ENCODE data around the gene EXOC3. TPM values are rescaled to one million over a fixed set of nuclear protein-coding genes. Genes with fewer than 3 reads are reported as not detected.

Gene EXOC3
- total RNA-seq, 3 donors from 2014 or later (not counting 1 experiment from before 2014, with no cell fraction given): 89.6 to 99.9 (median 96.3) TPM

DNA sequence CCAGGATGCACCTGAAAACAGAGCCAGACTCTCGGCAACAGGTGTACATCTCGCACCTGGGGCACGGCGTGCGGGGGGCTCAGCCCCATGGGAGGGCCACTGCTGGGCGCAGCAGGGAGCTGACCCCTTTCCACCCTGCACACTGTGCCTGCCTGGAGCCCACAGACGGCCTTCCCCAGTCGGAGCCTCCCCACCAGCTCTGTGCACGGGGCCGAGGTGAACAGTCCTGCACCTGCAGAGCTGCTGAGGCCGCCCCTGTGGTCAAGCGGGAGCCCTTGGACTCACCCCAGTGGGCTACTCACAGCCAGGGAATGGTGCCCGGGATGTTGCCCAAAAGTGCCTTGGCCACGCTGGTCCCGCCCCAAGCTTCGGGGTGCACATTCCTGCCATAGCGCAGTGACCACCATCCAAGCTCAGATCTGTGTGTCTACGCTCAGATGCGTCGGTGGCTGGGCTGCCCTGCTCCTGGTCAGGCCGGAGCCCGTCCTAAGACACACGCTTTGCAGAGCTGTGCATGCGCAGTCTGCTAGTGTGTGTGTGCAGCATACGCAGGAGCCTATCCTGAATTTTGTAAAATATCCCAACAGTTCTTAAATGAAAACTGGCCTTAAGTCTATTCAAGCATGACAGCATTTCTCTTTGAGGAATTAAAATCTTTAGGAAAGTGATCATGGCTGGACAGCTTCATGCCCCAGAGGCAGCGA, 8.4 kb upstream of the EXOC3 start:
- intact Hi-C loops (cut with micrococcal nuclease): no loop called here
- TF ChIP-seq, protein P1, sequence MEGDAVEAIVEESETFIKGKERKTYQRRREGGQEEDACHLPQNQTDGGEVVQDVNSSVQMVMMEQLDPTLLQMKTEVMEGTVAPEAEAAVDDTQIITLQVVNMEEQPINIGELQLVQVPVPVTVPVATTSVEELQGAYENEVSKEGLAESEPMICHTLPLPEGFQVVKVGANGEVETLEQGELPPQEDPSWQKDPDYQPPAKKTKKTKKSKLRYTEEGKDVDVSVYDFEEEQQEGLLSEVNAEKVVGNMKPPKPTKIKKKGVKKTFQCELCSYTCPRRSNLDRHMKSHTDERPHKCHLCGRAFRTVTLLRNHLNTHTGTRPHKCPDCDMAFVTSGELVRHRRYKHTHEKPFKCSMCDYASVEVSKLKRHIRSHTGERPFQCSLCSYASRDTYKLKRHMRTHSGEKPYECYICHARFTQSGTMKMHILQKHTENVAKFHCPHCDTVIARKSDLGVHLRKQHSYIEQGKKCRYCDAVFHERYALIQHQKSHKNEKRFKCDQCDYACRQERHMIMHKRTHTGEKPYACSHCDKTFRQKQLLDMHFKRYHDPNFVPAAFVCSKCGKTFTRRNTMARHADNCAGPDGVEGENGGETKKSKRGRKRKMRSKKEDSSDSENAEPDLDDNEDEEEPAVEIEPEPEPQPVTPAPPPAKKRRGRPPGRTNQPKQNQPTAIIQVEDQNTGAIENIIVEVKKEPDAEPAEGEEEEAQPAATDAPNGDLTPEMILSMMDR (IDR thresholded peaks at IDR 0.05): no peak
- no peaks in the 10 kb centered on the region for H3K4me1 Mint-ChIP-seq
- no peaks in the 10 kb centered on the region for H3K27me3 Mint-ChIP-seq (ENCODE audit: low read depth in 2 of 2)
- Histone ChIP-seq H3K4me3 (ENCODE audit: low read length) (no peak overlapping the region), H3K27ac (ENCODE audit: low read length) (no peak overlapping the region), H3K9me3 (ENCODE audit: control insufficient read depth, insufficient read depth, low read length) (no peaks in the 10 kb centered on the region), H3K4me1 (ENCODE audit: control insufficient read depth, insufficient read depth, low read length) (no peaks in the 10 kb centered on the region), H3K36me3 (ENCODE audit: control insufficient read depth, insufficient read depth, low read length) (no peaks in the 10 kb centered on the region), H3K27me3 (ENCODE audit: control insufficient read depth, insufficient read depth, low read length) (no peaks in the 10 kb centered on the region)
- H3K9me3 Mint-ChIP-seq: no peaks in the 10 kb centered on the region
- WGBS (ENCODE audit: insufficient coverage): 91% methylated on average over 26 of the region's 26 CpGs
- H3K36me3 Mint-ChIP-seq: no peaks in the 10 kb centered on the region
- H3K4me3 Mint-ChIP-seq: no peak overlapping the region
- H3K27ac Mint-ChIP-seq: no peak overlapping the region
- ATAC-seq (peak in 1 of 3 donors; percentile 21), DNase-seq (no peak)

DNA sequence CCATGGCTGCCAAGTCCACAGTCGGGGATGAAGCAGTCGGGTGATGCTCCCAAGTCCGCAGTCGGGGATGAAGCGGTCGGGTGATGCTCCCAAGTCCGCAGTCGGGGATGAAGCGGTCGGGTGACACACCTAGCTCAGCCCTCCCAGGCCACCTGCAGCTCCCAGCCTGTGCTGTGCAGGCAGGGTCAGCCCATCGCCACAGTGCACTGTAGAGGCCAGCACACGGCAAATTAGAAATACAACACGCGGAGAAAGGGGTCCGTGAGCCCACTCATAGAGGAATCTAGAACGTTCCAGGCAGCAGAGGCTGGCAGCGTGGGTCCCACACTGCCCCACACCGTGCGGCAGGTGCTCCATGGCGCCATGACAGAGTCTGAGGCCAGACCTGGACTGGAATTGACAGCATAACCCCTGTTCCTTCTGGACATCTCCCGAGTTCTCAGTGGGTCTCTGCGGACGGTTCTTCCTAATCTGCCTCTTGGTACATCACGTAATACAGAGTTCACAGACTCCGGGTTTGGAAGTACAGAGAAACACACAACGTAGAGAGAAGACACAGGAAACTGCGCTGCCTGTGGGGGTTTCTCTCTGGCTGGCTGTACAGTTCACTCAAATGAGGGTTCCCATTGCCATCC, 7.7 kb upstream of the EXOC3 start:
- Mint-ChIP-seq H3K4me3 (no peak overlapping the region), H3K27me3 (ENCODE audit: low read depth in 2 of 2) (no peaks in the 10 kb centered on the region), H3K9me3 (no peaks in the 10 kb centered on the region), H3K36me3 (no peaks in the 10 kb centered on the region), H3K27ac (no peak overlapping the region), H3K4me1 (no peaks in the 10 kb centered on the region)
- H3K27ac ChIP-seq (ENCODE audit: low read length): no peak overlapping the region
- ATAC-seq (no peak), DNase-seq (no peak)
- intact Hi-C loops (cut with micrococcal nuclease): no loop called here
- 91% methylated on average over 27 of the region's 27 CpGs for WGBS (ENCODE audit: insufficient coverage)
- no peaks in the 10 kb centered on the region for H3K9me3 ChIP-seq (ENCODE audit: control insufficient read depth, insufficient read depth, low read length)
- H3K4me1 ChIP-seq (ENCODE audit: control insufficient read depth, insufficient read depth, low read length): no peaks in the 10 kb centered on the region
- TF ChIP-seq, protein P1 (IDR thresholded peaks at IDR 0.05): no peak
- no peaks in the 10 kb centered on the region for H3K36me3 ChIP-seq (ENCODE audit: control insufficient read depth, insufficient read depth, low read length)
- H3K4me3 ChIP-seq (ENCODE audit: low read length): no peak overlapping the region
- no peaks in the 10 kb centered on the region for H3K27me3 ChIP-seq (ENCODE audit: control insufficient read depth, insufficient read depth, low read length)

DNA sequence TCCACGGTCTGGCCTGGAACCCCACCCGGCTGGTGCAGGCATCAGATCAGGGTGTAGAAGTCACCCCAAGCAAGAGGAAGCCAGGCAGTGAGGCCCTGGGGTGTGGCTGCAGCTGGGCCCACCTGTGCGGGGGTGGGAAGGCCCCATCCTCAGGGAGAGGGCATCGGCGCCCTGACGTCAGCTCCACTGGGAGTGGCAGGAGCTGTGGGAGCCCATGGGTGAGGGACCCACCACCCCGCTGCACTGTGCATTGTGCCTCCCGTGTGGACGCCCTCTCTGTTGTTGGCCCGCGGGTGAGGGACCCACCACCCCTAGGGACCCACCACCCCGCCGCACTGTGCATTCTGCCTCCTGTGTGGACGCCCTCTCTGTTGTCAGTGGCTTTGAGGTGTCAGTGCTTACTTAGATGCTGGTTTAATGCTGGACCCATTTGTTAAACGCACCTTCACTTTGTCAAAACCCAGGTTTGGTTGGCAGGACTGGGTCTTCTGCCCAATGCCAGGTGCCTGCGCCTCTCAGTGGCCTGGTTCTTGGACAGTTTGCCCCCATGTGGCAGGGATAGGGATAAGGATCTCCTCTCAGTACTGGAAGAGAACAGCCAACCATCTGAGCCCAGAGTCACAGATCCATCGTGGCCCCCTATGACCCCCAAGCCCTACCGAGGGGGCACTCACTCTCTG, 6.9 kb upstream of the EXOC3 start:
- 88% methylated on average over 18 of the region's 18 CpGs for WGBS (ENCODE audit: insufficient coverage)
- H3K9me3 ChIP-seq (ENCODE audit: control insufficient read depth, insufficient read depth, low read length): no peaks in the 10 kb centered on the region
- Mint-ChIP-seq H3K27me3 (ENCODE audit: low read depth in 2 of 2) (no peaks in the 10 kb centered on the region), H3K9me3 (no peaks in the 10 kb centered on the region), H3K4me3 (no peak overlapping the region), H3K36me3 (no peaks in the 10 kb centered on the region), H3K4me1 (no peaks in the 10 kb centered on the region), H3K27ac (no peak overlapping the region)
- H3K27ac ChIP-seq (ENCODE audit: low read length): no peak overlapping the region
- no peaks in the 10 kb centered on the region for H3K27me3 ChIP-seq (ENCODE audit: control insufficient read depth, insufficient read depth, low read length)
- intact Hi-C loops (cut with micrococcal nuclease): no loop called here
- ATAC-seq (no peak), DNase-seq (no peak)
- TF ChIP-seq, protein P1 (IDR thresholded peaks at IDR 0.05): no peak
- no peaks in the 10 kb centered on the region for H3K4me1 ChIP-seq (ENCODE audit: control insufficient read depth, insufficient read depth, low read length)
- no peaks in the 10 kb centered on the region for H3K36me3 ChIP-seq (ENCODE audit: control insufficient read depth, insufficient read depth, low read length)
- H3K4me3 ChIP-seq (ENCODE audit: low read length): no peak overlapping the region

Measured in natural killer cell (primary cell).